ENCODE data around the gene ADO.

Gene ADO

GRCh38 chr10:62804356-62805230, at the start of gene ADO:
Gene ADO, plus strand, starts transcription at chr10:62804720. Its CDS starts 340 bp downstream, at chr10:62805060.
- no peak for TF ChIP-seq CTCF (conservative IDR thresholded peaks at IDR 0.05; ENCODE audit: control insufficient read depth, insufficient read depth, low read depth, low read length)
- peak within 1 kb of the TSS; percentile 78 for H3K4me3 ChIP-seq (ENCODE audit: control insufficient read depth, low read depth, low read length)
- peak; percentile 80 for DNase-seq (ENCODE audit: low read depth)

GRCh38 chr10:62754963-62755362, 49.6 kb upstream of the ADO start:
- H3K4me3 ChIP-seq (ENCODE audit: control insufficient read depth, low read depth, low read length), result no peak overlapping the region
- no peak for DNase-seq (ENCODE audit: low read depth)
- TF ChIP-seq CTCF (conservative IDR thresholded peaks at IDR 0.05; ENCODE audit: control insufficient read depth, insufficient read depth, low read depth, low read length), result no peak

GRCh38 chr10:62755662-62756653, 48.6 kb upstream of the ADO start:
- DNase-seq (ENCODE audit: low read depth), result no peak
- no peak for TF ChIP-seq CTCF (conservative IDR thresholded peaks at IDR 0.05; ENCODE audit: control insufficient read depth, insufficient read depth, low read depth, low read length)
- no peak overlapping the region for H3K4me3 ChIP-seq (ENCODE audit: control insufficient read depth, low read depth, low read length)

GRCh38 chr10:62759599-62760175, 44.8 kb upstream of the ADO start:
- no peak overlapping the region for H3K4me3 ChIP-seq (ENCODE audit: control insufficient read depth, low read depth, low read length)
- TF ChIP-seq CTCF (conservative IDR thresholded peaks at IDR 0.05; ENCODE audit: control insufficient read depth, insufficient read depth, low read depth, low read length), result no peak
- no peak for DNase-seq (ENCODE audit: low read depth)

- no peak for DNase-seq (ENCODE audit: low read depth)
- TF ChIP-seq CTCF (conservative IDR thresholded peaks at IDR 0.05; ENCODE audit: control insufficient read depth, insufficient read depth, low read depth, low read length), result no peak
- no peak overlapping the region for H3K4me3 ChIP-seq (ENCODE audit: control insufficient read depth, low read depth, low read length)
Observed at GRCh38 chr10:62760401-62760800, 44.1 kb upstream of the ADO start.

- no peak for TF ChIP-seq CTCF (conservative IDR thresholded peaks at IDR 0.05; ENCODE audit: control insufficient read depth, insufficient read depth, low read depth, low read length)
- H3K4me3 ChIP-seq (ENCODE audit: control insufficient read depth, low read depth, low read length), result no peak overlapping the region
- peak; percentile 8 for DNase-seq (ENCODE audit: low read depth)
Observed at GRCh38 chr10:62761115-62761514, 43.4 kb upstream of the ADO start.

All from fibroblast of mammary gland (primary cell).